Measurements from ENCODE around the gene PTPRG.

DNA sequence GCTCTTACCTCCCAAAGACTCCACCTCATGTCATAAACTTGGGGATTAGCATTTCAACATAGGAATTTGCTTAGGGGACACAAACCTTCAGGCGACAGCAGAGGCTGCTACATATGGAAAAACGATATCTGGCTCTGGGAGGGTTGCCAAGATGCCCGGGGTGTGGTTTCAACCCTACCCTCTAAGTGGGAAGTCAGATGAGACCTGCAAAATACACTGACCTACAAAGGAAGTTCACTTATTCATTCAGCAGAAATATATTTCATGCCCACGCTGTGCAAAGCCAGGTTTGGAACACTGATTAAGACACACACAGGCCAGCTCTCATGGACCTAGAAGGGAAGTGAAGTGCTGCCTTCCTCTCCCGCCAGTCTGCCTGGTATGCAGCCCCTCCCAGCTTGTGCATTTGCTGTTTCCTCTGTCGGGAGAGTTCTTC, 572.7 kb downstream of the PTPRG start:
- no peak for TF ChIP-seq CTCF (IDR thresholded peaks at IDR 0.05 in 2 of 3, conservative IDR thresholded peaks at IDR 0.05 in 1 of 3; ENCODE audit: borderline replicate concordance in 1 of 3, insufficient read depth in 1 of 3, low read depth in 2 of 3, low read length in 2 of 3)
- TF ChIP-seq RAD21 (IDR thresholded peaks at IDR 0.05; ENCODE audit: low read depth), result no peak
- no peak for TF ChIP-seq POLR2A (IDR thresholded peaks at IDR 0.05; ENCODE audit: borderline replicate concordance, extremely low read depth, insufficient read depth, insufficient read length)
- TF ChIP-seq REST (IDR thresholded peaks at IDR 0.05; ENCODE audit: low read depth), result no peak
- TF ChIP-seq ATF3 (IDR thresholded peaks at IDR 0.05), result no peak
- no peak for TF ChIP-seq POLR2AphosphoS5 (IDR thresholded peaks at IDR 0.05; ENCODE audit: low read depth, low read length)
- TF ChIP-seq EZH2 (IDR thresholded peaks at IDR 0.05), result no peak
- TF ChIP-seq MAX (IDR thresholded peaks at IDR 0.05), result no peak
- TF ChIP-seq EGR1 (IDR thresholded peaks at IDR 0.05; ENCODE audit: low read depth), result no peak
- TF ChIP-seq EZH2phosphoT487 (IDR thresholded peaks at IDR 0.05; ENCODE audit: borderline replicate concordance), result no peak
- no peak for TF ChIP-seq YY1 (IDR thresholded peaks at IDR 0.05; ENCODE audit: extremely low read depth, insufficient replicate concordance, low read depth, low read length)
